NCI-H2227 (cell line): ENCODE data around the gene INPP5D.

Experiments used
- DNase-seq: peaks from one replicate; lab custom pipeline; 2025; ENCODE audit not compliant: unreplicated experiment; lab: John Stamatoyannopoulos, UW

INPP5D gene

DNA sequence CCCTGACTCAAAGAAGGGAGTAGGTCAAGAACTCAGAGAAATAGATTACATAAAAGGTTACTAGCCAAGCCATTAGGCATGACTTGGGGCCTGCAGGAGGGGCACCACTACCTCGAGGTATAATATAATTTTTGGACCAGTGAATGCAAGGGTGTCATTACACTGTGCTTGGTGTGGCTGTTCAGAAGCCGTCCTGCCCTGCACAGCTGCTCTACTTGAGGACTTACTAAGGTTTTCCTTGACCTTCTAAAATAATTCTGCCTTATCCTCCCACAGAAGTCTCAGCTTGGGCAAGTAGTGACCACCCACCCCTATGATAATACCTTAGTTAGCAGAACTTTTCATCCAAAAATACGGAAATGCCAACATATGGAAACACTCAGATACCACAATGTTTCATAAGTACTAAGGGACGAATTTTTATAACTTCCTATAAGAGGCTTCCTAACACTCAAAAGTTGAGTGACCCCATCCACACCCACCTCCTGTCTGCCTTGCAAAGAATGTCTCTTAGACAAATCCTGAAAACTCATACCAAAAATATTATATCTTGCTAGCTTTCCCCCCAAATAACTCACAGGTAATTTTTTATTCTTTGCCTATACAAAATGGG lies 173.6 kb downstream of the INPP5D start:
- DNase-seq: no peak

DNA sequence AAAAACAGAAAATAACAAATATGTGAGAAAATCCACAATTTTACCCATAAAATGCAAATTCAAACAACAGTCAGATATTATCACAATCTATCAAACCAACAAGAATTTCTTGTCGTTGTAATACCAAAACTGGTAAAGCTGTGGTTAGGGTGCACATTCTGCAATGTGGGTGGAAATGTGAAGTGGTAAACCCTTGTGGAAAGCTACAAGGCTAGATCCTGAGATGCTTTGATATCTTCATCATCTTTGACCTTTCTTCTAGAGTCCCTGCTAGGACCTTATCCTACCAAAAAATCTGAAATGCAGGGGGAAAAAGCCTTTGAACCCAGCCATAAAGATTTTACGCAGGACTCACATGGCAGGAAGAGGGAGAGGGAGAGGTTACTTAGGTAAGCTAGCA lies 174.1 kb downstream of the INPP5D start:
- no peak for DNase-seq

DNA sequence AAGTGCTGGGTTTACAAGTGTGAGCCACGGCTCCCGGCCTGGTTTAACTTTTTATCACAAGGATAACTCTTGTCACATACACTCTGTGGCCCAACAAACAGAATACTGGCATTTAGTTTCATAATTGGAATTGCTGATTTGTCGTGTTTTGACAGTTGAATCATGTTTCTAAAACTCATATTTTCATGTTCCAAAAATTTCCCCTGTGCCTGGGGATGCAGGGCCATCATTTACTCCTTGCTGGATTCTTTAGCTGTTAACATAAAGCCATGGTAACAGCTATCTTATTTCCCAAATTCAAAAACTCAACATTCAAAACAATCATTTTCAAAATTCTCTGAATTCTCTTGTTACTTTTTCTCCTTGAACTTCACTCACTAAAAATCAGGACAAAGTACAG lies 174.9 kb downstream of the INPP5D start:
- DNase-seq: no peak

DNA sequence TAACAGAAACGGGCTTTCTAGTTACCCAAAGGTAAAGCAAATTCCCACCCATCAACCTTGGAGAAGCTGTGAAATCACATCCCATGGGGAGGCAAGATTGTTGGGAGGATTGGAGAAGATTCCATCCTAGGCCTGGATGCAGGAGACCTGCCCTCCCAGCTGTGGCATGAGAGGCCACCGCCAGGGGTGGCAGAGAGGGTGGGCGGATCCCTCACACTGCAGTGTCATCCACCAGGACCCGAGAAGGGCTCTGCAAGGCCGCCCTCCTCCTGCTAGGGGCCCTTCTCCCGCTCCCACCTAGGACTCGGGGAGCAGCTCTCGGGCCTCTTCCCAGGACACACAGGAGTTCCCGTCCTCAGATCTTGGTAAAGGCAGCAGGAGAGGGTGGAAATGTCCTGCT lies 175.8 kb downstream of the INPP5D start:
- DNase-seq: no peak

DNA sequence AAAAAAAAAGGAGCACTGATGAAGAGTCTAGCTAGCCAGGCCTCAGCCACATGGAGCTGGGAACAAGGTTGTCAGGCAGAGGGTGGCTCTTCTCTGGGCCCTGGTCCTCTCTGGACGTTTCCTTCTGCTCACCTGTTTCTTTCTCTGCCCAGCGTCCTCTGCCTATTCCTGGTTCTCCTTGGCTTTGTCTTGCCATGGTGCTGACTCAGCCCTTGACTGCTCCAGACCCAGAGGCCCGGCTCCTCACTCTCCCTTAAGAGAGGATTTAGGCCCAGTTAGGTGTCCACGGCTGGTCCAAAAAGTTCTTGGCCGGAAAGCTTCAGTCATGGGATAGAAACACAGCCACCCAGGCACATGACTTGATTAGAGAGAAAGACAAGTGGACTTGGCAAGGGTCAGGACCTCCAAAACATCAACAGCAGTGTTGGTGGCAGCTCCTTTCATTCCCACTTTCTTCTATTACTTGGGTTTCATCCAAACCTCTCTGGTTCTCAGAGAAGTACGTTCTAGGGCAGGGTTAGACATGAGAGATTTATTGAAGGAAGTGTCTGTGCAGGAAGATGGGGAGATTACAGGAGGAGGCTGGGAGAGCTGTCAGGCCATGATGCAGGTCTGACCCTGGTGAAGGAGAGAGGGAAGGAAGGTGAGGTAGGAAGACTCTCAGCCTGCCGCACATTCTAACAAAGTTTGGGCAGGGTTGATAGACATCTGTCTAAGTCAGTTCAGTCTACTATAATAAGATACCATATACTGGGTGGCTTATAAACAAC lies 176.9 kb downstream of the INPP5D start:
- DNase-seq: no peak

DNA sequence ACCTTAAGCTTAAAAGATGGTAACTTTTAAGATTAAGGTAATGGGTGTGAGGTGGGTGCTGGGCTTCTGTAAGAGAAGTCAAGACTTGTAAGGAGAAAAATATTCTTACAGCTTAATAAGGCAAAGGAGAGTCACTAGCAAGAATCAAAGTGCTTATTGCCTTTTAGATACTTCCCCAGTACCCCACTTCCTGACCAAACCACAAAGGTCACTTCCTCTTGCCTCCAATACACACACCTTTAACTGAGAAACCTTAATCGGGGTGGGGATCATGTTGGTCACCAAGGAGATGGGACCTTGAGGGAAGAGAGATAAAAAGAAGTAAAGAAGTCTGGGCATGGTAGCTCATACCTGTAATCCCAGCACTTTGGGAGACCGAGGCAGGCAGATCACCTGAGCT lies 180.8 kb downstream of the INPP5D start:
- no peak for DNase-seq

DNA sequence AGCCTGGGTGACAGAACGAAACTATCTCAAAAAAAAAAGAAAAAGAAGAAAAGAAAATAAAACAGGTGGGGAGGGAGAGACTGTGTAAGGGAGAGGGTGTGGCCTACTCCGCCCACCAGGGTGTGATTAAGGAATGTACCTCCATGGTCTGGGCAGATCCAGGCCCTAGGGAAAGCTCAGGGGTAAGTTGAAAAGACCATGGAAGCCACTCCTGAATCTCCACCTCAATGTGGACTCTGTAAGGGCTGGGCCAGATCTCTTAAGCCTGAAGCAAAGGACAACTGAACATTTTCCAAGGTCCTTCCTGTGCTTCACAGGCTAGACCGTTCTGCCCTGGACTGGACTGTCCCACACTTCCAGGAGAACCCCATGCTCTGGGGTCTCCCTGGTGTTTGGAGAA lies 181.7 kb downstream of the INPP5D start:
- no peak for DNase-seq

DNA sequence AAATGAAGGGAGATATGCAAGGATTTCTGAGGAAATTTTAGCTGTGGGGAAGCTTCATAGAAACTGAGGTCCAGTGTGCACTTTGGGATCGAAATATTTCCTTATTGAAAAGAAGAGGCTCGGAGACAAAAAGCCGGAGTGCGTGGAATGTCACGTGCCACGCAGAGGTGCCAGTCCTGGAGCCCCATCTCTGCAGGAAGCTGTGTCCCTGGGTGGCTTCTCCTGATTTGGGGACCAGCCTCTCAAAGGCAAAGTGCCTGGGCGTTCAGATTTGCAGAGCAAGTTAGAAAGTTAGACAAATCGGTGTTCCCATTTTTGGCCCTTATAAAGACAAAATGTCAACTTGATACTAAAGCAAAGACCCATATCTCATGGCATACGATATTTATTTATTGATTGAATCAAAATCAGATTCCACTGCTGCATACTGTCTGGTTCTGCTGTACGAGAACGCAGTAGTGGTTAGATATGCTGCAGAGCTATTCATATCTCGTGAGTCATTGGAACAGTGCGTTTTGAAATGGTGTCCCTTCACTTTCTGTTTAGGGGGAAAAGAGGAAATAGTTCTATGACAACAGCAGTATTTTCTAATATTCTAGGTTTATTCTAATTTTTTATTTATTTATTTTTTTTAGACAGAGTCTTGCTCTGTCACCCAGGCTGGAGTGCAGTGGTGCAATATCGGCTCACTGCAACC lies 182.2 kb downstream of the INPP5D start:
- no peak for DNase-seq

DNA sequence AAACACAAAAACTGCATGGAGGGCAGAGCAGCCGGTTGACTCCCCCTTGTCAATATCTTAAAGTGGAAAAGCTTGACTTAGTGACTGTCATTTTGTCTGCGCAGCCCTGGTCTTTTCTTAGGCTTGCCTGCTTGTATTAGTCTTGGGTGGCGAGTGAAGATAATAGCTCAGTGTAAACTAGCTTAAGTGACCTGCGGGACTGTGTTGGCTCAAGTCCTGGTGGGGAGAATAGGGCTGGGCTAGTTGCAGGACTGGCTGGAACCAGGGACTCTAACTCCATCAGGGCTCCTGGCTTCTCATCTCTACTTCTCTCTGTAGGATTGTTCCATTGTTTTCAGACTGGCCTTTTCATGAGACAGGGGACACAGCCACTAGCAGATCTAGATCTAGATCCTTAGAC lies 183.2 kb downstream of the INPP5D start:
- no peak for DNase-seq

DNA sequence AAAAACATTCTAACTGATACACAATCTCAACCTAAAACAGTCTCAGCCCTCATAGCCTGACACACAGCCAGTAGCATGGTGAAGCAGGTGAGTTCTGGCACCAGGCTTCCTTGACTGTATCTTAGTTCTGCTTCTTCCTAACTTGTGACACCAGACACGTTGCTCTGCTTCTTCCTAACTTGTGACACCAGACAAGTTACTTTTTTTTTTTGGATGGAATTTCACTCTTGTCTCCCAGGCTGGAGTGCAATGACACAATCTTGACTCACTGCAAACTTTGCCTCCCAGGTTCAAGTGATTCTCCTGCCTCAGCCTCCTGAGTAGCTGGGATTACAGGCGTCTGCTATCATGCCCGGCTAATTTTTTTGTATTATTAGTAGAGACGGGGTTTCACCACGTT lies 184.7 kb downstream of the INPP5D start:
- DNase-seq: no peak

DNA sequence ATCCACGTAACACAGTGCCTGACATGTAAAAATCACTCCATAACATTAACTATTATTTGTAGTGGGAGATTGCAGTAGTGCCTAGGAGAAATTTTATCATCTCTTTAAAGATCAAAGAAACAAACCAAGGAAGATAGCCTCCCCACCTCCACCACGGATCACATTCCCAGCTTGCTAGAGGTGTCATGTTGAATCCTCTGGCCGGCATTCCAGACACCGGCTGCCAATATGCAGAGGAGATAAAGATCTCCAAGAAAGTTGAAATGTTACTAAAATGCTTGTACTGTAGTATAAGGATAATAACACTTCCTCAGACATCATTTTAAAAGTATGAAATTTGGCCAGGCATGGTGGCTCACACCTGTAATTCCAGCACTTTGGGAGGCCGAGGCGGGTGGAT lies 185.3 kb downstream of the INPP5D start:
- DNase-seq: no peak

DNA sequence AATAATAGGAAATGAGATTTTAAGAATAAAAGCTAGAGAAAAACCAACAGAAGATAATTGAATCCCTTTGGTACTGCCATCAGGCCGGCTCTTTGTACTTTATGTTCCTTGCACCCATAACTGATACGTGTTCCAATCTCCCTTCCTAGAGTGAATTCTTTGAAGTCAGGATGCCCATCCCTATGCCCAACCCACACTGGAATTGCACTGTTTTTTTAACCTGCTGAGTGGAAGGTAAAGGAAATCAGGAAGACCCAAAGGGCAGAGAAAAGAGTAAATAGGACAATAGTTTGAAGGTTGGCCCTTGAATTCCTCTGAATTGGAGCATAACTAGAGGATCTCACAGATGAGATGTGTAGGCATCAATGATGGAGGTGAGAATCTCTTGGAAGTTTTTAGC lies 187.0 kb downstream of the INPP5D start:
- DNase-seq: no peak

DNA sequence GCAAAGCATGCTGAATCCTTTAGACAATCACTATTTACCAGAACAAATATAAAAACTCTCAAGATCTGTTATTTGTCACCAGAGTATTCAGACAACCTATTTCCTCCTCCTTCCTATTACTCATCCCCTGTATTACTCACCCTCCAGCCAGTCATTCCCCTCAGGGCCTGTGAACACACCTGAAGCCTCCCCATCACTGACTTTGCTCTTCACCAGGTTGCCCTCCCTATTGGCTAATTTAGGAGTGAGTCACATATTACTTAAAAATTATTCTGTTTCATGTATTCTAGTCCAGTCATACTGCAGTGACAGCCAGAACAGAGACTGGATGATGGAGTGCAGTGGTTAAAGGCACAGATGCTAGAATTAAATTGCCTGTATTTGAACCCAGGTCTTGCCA lies 187.6 kb downstream of the INPP5D start:
- no peak for DNase-seq

DNA sequence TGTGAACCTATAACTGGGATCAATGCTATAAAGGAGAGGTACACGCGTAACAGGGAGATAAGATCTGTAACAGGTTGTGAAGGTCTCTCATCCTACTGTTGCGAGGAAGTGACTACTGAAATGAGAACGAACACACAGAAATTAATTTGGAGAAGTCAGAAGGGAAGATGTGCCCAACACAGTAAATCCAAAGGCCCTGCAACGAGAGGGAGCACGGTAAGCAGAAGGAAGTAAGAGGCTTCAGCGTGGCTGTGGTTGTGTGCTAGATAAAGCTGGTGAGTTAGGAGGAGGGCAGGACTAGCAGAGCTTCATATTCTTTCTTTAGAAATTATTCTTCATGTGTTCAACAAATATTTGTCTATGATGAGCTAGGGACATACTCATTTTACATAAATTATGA lies 188.9 kb downstream of the INPP5D start:
- no peak for DNase-seq

DNA sequence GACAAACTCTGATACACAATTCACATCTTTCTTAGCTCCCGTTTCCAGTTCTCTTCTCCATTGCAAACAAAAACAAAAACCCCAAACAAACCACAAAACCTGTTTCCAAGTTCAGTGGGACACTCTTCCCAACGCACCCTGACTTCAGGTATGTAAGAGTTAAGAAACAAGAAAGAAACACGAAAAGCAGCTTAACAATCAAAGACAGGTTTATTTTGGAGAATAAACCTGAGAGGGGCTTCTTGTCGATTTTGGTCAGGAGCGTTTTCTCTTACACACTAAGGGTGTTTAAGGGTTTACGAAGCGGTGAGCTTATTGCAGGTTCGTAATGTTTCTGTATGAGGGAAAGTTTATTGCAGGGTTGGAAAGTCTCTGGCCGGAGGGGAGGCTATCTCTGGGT lies 190.4 kb downstream of the INPP5D start:
- DNase-seq: no peak

DNA sequence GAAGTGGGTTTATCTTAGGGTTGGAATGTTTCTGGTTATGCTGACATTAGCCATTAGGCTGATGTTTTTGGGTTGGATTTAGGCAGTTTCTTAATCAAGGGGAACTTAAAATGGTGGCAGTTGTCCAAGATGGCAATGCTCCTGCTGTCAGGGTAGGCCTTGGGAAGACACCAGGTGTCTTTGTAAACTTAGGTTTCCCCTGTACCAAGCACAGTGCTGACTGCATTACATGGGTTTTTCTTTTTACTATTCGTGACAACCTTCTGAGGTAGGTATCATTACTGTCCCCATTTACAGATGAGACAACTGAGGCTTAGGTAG lies 190.8 kb downstream of the INPP5D start:
- DNase-seq: no peak

DNA sequence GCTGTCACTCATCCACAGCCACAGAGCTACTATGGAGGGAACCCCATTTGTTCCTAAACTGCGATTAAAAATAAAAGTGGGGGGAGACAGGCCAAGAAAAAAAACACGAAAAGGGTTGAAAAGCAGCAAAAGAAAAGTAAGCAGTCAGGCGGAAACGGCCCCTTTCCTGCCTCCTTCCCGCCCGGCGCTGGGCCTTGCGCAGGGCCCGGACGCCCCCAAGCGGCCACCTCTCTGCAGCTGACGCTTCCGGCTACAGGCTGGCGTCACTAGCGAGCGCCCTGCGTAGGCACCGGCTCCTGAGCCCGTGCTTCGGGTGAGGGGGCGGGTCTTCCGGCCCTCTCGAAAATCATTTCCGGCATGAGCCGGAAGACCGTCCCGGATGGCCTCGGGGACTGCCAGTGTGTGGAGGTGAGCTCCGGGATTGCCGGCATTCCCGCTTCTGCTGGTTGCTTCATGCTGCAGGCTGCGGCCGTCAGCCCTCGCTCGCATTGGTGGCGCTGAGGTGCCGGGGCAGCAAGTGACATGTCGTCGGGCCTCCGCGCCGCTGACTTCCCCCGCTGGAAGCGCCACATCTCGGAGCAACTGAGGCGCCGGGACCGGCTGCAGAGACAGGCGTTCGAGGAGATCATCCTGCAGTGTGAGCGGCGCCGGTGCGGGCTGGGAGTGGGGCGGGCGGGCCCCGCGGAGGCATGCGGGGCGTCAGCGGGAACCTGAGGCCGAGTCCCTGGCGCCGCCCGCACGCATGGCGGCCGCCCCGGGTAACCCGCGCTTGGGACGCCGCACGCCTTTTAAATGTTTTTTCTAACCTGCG lies 191.4 kb downstream of the INPP5D start, which contains the start of gene ATG16L1:
TSS of gene ATG16L1 (plus strand) at position 368 of the 811 bp plus-strand sequence. CDS start at position 523, 155 bp downstream.
- peak; percentile 98 for DNase-seq

DNA sequence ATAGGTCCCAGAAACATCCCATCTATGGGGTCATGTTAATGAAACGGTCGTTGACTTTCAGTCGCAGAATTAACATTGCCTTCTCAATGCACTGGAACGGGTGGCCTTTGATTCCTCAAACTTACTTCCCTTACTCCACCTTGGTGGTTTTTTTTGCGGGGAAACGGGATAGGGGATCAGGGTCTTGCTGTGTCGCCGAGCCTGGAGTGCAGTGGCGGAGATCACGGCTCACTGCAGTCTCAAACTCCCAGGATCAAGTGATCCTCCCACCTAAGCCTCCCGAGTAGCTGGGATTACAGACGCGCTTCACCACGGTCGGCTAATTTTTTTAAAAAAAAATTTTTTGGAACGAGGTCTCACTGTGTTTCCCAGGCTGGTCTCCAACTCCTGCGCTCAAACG lies 192.1 kb downstream of the INPP5D start:
- no peak for DNase-seq

DNA sequence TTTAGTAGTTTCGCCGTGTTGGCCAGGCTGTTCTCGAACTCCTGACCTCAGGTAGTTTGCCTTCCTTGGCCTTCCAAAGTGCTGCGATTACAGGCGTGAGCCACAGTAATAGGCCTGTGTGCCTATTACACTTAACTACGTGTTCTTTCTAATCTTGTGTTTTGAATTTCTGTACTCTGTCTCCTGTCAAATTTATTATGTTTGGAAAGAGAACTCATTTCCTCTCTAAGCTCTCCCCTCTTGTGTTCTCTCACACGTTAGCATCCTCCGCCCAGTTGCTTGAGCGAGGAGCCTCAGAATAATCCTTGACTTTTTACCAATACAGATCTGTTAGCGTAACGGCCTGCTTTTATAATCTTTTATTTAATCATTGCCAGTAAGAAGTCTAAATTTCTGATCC lies 195.0 kb downstream of the INPP5D start:
- DNase-seq: no peak

DNA sequence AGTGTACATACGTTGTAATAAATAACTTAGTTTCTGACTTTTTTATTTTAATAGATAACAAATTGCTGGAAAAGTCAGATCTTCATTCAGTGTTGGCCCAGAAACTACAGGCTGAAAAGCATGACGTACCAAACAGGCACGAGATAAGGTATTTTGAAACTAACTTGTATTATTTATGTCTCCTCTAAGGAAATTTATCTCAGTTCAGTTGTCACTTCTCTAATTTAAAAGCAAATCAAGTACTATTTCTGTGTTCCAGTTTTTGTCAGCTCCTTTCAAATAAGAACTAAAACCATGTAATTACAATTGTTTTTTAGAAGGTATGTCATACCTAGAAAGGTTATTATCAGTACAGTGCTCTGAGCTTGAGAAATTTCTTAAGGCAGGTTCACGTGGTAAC lies 195.9 kb downstream of the INPP5D start:
- no peak for DNase-seq
